Left hindlimb (tissue), 1 donor: ENCODE measurements around the gene CACNA2D1.

Source experiments
- DNase-seq: peaks from one replicate; pipeline ENCODE4 v3.0.0-alpha.2; 2018

CACNA2D1 gene

GRCh38 chr7:81929386-81929785, 514.2 kb downstream of the CACNA2D1 start:
- no peak for DNase-seq

GRCh38 chr7:81926154-81926553, 517.4 kb downstream of the CACNA2D1 start:
- DNase-seq: no peak

- no peak for DNase-seq
These were observed 518.0 kb downstream of the CACNA2D1 start for GRCh38 chr7:81925530-81925929.

GRCh38 chr7:81924494-81924893, 519.1 kb downstream of the CACNA2D1 start:
- no peak for DNase-seq

- no peak for DNase-seq
These were observed 524.1 kb downstream of the CACNA2D1 start for GRCh38 chr7:81919494-81919893.

GRCh38 chr7:81908220-81908619, 535.4 kb downstream of the CACNA2D1 start:
- no peak for DNase-seq

GRCh38 chr7:81903115-81903514, 540.5 kb downstream of the CACNA2D1 start:
- DNase-seq: no peak

- DNase-seq: no peak
These were observed 541.0 kb downstream of the CACNA2D1 start for GRCh38 chr7:81902536-81902935.
